T-helper 2 cell (primary cell): Measurements from ENCODE around the gene ST3GAL4.
"Not testable (repeated sequence)": the region's sequence is repeated elsewhere in the genome, so short reads cannot be mapped to it uniquely, and the experiment has no call there.

Experiments used
- DNase-seq, 5 experiments: peaks; one replicate each; pipeline versions ENCODE4 v3.0.0 to v3.0.0-alpha.2; 2012 to 2022
- total RNA-seq, 2 donors: gene quantifications; one replicate each; lab custom pipeline; 2026; lab: John Stamatoyannopoulos, UW

ST3GAL4 gene
- total RNA-seq: 2.9 to 4.1 reads per million in 2 donors

GRCh38 chr11:126355324-126355925 lies at the start of gene ST3GAL4:
ST3GAL4 (plus strand) TSS chr11:126355686; CDS start chr11:126406156, 50,470 bp downstream.
- DNase-seq: peak; percentile 32 to 85 (median 53)

- peak in 1 of 5 experiments; percentile 74 for DNase-seq
Observed at GRCh38 chr11:126305699-126306098, 49.8 kb upstream of the ST3GAL4 start.

- peak in 1 of 5 experiments; percentile 30 for DNase-seq
Observed at GRCh38 chr11:126307706-126308105, 47.8 kb upstream of the ST3GAL4 start.

- no peak for DNase-seq
Observed at GRCh38 chr11:126308271-126308671, 47.2 kb upstream of the ST3GAL4 start.

- DNase-seq: not testable (repeated sequence)
Observed at GRCh38 chr11:126308771-126309170, 46.7 kb upstream of the ST3GAL4 start.

GRCh38 chr11:126310200-126310991 lies 45.1 kb upstream of the ST3GAL4 start:
- DNase-seq: peak in 4 of 5 experiments; percentile 24 to 52 (median 37)

- DNase-seq: no peak
Observed at GRCh38 chr11:126310992-126311310, 44.5 kb upstream of the ST3GAL4 start.

- no peak for DNase-seq
Observed at GRCh38 chr11:126311401-126312291, 43.8 kb upstream of the ST3GAL4 start.

- DNase-seq: no peak
Observed at GRCh38 chr11:126312961-126313360, 42.5 kb upstream of the ST3GAL4 start.

- no peak for DNase-seq
Observed at GRCh38 chr11:126313826-126314225, 41.7 kb upstream of the ST3GAL4 start.

- DNase-seq: no peak
Observed at GRCh38 chr11:126317432-126317755, 38.1 kb upstream of the ST3GAL4 start.

GRCh38 chr11:126317756-126318573 lies 37.5 kb upstream of the ST3GAL4 start:
- peak in 2 of 5 experiments; percentile 40 to 63 for DNase-seq

GRCh38 chr11:126318574-126319373 lies 36.7 kb upstream of the ST3GAL4 start:
- peak in 2 of 5 experiments; percentile 64 to 67 for DNase-seq

- no peak for DNase-seq
Observed at GRCh38 chr11:126319374-126319740, 36.1 kb upstream of the ST3GAL4 start.

GRCh38 chr11:126322996-126323395 lies 32.5 kb upstream of the ST3GAL4 start:
- DNase-seq: no peak

- DNase-seq: no peak
Observed at GRCh38 chr11:126327281-126328000, 28.0 kb upstream of the ST3GAL4 start.

GRCh38 chr11:126328001-126328390 lies 27.5 kb upstream of the ST3GAL4 start:
- no peak for DNase-seq

- DNase-seq: no peak
Observed at GRCh38 chr11:126328444-126328843, 27.0 kb upstream of the ST3GAL4 start.

GRCh38 chr11:126328938-126329643 lies 26.4 kb upstream of the ST3GAL4 start:
- no peak for DNase-seq

- peak in 2 of 5 experiments; percentile 49 to 83 for DNase-seq
Observed at GRCh38 chr11:126329644-126330211, 25.8 kb upstream of the ST3GAL4 start.
